H54 (cell line): Measurements from ENCODE around the gene ALG3.
A peak's percentile ranks its signal among the peaks of the same experiment; 100 is the strongest.
"Not testable (repeated sequence)": the region's sequence is repeated elsewhere in the genome, so short reads cannot be mapped to it uniquely, and the experiment has no call there.

Source experiments
- DNase-seq: peaks from one replicate; pipeline ENCODE4 v3.0.0; 2011; ENCODE audit warnings: low spot score, mixed read lengths; ENCODE audit not compliant: insufficient read length
- FAIRE-seq: peaks from 3 replicates; lab custom pipeline; 2011; peaks lifted over from hg19 to GRCh38; lab: Jason Lieb, UNC
- POLR2A ChIP-seq: IDR thresholded peaks from 2 replicates; pipeline ENCODE4 v1.6.1; 2011; ENCODE audit warnings: low read depth, mild to moderate bottlenecking, low read length

ALG3 gene

DNA sequence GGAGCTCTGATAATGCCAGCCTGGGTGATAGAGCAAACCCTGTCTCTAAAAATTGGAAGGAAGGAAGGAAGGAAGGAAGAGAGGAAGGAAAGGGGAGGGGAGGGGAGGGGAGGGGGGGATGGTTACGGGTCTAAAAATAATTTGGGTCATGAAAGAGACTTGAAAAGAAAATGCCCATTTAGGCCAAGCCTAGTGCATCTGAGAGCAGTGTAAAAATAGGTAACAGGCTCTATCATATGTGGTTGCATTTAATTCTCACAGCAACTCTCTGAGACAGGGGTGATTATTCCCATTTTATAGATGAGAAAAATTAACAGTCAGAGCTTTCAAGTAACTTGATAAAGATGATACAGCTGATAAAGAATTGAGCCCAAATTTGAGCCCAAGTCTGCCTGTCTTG is 23.5 kb upstream of the ALG3 start:
- no peak for DNase-seq
- no peak for TF ChIP-seq POLR2A
- FAIRE-seq, result no peak

DNA sequence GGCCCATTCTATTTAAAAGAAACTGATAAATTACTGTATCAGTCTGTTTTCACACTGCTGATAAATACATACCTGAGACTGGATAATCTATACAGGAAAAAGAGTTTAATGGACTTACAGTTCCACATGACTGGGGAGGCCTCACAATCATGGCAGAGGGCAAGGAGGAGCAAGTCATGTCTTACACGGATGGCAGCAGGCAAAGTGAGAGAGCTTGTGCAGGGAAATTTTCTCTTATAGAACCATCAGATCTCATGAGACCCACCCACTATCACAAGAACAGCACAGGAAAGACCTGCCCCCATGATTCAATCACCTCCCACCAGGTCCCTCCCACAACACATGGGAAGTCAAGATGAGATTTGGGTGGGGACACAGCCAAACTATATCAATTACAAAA is 18.5 kb upstream of the ALG3 start:
- DNase-seq, result not testable (repeated sequence)

DNA sequence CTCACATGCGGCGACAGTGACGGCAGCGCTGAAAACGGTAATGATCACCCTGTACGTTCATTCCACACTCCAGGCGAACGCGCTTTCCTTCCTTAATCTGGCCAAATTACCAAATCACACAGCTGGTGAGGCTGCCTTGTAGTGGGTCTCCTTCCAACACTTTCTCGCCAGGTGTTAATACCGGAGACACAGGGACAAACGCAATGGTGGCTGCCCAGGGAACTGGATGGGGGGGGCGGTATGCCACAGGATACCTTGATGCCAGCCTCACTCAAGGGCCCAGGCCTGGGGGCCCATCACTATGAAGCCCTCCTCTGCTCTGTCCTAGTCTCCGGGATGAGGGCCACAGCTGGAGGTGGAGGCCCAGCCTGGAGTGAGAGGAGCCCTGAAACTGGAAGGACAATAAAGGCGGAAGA is 14.0 kb upstream of the ALG3 start:
- no peak for FAIRE-seq
- no peak for TF ChIP-seq POLR2A
- no peak for DNase-seq

More for the DNA sequence above, 18.5 kb upstream of the ALG3 start:
- not testable (repeated sequence) for FAIRE-seq

DNA sequence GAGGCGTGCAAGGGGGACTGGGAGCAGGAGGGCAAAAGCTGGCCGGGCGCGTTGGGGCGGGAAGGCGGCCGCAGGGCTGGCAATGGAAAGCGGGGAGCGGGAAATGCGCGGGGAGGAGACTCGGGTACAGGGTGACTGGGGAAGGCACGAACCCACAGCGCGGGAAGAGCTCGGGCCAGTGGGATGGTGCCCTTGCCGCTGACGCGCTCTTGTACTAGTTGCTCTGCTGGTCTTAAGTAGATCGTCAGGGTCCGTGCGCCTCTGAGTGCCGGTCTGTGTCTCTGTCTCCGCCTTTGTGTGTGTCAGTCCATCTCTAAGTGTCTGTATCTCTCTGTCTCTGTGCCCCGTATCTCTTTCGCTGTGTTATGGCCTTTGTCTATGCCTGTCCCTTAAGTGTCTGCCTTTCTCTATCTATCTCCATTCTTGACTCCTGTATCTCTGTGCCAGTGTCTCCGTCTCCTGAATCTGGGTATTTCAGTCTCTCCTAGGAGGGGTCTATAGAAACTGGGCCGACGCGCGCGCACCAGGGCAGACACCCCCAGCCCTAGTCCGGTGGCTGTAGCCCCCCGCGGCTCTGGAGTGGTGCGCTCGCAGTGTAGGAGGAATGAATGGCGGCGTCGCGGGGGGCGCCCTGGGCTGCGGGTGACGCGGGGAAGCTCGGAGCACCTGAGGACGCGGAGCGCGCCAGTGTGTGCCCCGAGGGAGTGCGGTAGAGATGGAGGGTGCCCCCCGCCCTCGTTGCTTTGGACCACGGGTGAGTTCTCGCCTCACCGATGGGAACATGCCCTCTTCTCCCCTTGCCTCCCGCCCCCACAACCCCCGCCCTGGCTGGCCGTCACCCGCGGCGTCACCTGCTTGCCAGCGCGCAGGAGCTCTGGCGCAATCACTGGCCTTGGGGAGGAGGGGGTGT is 13.3 kb upstream of the ALG3 start:
- DNase-seq (peak; percentile 98), FAIRE-seq (peak; percentile 30)
- no peak for TF ChIP-seq POLR2A

- FAIRE-seq (no peak), DNase-seq (peak; percentile 100)
- 0 out of 2 replicates have a peak, but pooled peaks have one; percentile 16 for TF ChIP-seq POLR2A
These were observed 12.6 kb upstream of the ALG3 start, which contains the start of gene CAMK2N2 for GRCh38 chr3:184261270-184261853. CAMK2N2 (minus strand) TSS chr3:184261553; CDS start chr3:184261285, 268 bp downstream.

DNA sequence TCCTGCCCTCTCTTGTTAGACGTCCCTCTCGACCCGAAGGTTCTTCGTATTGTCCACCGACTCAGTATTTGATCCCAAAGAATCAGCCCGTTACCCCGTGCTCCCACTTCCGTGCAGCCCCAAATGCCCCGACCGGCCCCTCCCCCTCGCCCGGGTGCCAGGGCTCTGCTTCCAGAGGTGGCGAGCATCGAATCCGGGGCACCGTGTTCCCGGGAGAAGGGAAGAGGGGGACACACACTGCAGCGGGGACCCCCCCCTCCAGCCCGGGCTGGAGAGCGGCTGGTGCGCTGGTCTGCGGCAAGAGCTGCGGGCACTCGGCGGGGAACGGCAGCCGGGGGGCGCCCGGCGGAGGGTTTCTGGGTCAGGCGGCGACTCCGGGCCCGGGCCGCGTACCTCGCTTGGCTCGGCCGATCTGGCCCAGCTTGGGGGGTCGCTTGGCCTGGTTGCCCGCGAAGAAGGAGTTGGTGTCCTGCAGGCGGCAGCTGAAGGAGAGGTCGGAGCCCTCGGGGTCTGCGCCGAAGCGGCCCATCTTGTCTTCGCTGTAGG is 12.0 kb upstream of the ALG3 start:
- no peak for FAIRE-seq
- peak; percentile 60 for DNase-seq
- no peak for TF ChIP-seq POLR2A

- DNase-seq, result peak; percentile 53
- no peak for FAIRE-seq
- no peak for TF ChIP-seq POLR2A
These were observed 11.3 kb upstream of the ALG3 start for GRCh38 chr3:184259878-184260723.

DNA sequence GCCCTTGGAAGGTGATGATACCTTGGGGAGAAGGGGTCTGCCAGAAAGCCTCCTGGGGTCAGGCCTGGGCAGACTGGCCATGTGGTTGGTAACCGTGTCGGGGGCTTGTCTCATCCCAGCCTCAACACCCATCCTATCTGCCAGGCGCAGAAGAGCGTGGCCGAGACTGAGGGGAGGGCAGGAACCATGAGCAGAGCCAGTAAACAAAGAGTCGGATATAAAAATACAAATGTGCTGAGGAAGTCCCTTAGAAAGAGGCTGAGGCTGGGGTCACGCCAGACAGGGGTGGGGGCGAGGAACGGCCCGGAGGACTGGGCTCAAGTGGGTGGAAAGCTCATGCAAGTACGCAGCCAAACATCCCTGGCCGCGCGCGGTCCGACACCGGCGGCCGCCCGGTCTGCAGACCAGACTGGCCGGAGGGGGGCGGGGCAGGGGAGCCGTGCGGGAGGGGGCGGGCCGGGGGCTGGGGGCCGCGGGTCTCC is 10.7 kb upstream of the ALG3 start:
- DNase-seq (no peak), FAIRE-seq (no peak)
- TF ChIP-seq POLR2A, result no peak

DNA sequence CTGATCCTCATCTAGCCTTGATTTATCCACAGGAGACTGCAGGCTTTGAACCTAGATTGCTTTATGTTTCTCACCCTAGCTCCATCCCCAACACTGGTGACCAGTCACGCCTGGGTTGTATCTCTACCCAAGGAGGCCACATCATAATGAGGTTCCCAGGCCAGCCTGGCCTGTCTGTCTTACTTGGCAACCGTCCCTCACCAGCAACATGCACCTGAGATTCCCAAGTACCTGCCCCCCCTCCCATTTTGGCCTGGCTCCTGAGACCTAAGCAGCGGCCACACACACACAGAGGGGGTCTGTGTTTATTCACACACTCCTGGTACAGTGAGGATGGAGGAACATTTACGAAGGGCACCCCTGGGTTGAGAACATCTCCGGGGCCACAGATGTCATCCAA is 10.2 kb upstream of the ALG3 start:
- FAIRE-seq, result no peak
- peak; percentile 44 for DNase-seq
- no peak for TF ChIP-seq POLR2A

GRCh38 chr3:184257083-184257915 is 8.5 kb upstream of the ALG3 start:
- DNase-seq (no peak), FAIRE-seq (no peak)
- no peak for TF ChIP-seq POLR2A

GRCh38 chr3:184255291-184256039 is 6.7 kb upstream of the ALG3 start:
- TF ChIP-seq POLR2A, result no peak
- FAIRE-seq (no peak), DNase-seq (peak; percentile 76)
